Vagina (tissue), 2 donors: ENCODE results near the gene RALGAPA2.
A peak's percentile ranks its signal among the peaks of the same experiment; 100 is the strongest.

Experiments
- POLR2A ChIP-seq, 2 donors: fragments of 450-650 bp; IDR thresholded peaks; one replicate each; pipeline ENCODE4 v1.6.1; 2017; ENCODE audit warnings: antibody characterized with exemption in 2 of 2, mild to moderate bottlenecking in 2 of 2, moderate library complexity in 2 of 2
- TF ChIP-seq, protein P1 (sequence below), 3 experiments: fragments of 450-650 bp in 2 of 3; fragments of 200-600 bp in 1 of 3; sonication (generic) in 1 of 3; IDR thresholded peaks; one replicate each; pipeline ENCODE4 v1.5.1; 2017 to 2019; ENCODE audit warnings: antibody characterized with exemption in 3 of 3, mild to moderate bottlenecking in 2 of 3, moderate library complexity in 2 of 3

DNA sequence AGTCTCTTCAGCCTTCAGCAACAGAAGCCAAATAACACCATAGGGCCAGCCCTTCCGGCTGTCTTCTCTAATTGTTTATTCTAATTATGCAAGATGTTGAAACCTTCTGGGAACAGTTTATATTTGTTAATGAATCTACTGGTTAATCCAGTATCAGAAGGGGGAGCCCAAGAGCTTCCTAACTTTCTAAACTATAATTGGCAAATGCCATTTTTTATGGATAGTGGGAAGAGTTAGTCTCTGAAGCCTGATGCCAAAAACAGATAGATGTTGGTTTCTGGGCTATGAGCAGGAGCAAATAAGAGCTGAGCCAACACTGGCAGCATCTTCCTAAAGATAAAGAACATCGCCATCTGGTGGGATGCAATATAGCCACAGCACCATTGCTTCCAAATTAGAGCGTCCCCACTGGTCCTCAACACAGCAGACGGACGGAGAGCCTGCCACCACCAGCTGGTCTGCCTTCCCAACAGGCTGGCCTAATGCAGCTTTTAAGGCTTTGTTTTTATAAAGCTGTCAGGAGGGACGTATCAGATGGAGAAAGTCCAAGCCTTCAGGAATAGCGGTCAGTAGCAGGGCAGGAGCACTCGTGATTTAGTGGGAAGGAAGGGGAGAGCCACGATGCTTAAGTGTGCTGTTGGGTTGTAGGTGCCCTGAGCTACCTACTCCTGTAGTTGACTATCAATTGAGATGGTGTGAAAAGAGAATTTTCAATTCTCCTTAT lies 118.8 kb downstream of the RALGAPA2 start:
- TF ChIP-seq, protein P1, sequence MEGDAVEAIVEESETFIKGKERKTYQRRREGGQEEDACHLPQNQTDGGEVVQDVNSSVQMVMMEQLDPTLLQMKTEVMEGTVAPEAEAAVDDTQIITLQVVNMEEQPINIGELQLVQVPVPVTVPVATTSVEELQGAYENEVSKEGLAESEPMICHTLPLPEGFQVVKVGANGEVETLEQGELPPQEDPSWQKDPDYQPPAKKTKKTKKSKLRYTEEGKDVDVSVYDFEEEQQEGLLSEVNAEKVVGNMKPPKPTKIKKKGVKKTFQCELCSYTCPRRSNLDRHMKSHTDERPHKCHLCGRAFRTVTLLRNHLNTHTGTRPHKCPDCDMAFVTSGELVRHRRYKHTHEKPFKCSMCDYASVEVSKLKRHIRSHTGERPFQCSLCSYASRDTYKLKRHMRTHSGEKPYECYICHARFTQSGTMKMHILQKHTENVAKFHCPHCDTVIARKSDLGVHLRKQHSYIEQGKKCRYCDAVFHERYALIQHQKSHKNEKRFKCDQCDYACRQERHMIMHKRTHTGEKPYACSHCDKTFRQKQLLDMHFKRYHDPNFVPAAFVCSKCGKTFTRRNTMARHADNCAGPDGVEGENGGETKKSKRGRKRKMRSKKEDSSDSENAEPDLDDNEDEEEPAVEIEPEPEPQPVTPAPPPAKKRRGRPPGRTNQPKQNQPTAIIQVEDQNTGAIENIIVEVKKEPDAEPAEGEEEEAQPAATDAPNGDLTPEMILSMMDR (IDR thresholded peaks at IDR 0.05) = peak in 1 of 3 experiments; percentile 37
- no peak for TF ChIP-seq POLR2A (IDR thresholded peaks at IDR 0.05)
